Measurements from ENCODE around the gene SLC16A8.
"Not testable (repeated sequence)": the region's sequence is repeated elsewhere in the genome, so short reads cannot be mapped to it uniquely, and the experiment has no call there.

SLC16A8 gene, protein sequence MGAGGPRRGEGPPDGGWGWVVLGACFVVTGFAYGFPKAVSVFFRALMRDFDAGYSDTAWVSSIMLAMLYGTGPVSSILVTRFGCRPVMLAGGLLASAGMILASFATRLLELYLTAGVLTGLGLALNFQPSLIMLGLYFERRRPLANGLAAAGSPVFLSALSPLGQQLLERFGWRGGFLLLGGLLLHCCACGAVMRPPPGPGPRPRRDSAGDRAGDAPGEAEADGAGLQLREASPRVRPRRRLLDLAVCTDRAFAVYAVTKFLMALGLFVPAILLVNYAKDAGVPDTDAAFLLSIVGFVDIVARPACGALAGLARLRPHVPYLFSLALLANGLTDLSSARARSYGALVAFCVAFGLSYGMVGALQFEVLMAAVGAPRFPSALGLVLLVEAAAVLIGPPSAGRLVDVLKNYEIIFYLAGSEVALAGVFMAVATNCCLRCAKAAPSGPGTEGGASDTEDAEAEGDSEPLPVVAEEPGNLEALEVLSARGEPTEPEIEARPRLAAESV

DNA sequence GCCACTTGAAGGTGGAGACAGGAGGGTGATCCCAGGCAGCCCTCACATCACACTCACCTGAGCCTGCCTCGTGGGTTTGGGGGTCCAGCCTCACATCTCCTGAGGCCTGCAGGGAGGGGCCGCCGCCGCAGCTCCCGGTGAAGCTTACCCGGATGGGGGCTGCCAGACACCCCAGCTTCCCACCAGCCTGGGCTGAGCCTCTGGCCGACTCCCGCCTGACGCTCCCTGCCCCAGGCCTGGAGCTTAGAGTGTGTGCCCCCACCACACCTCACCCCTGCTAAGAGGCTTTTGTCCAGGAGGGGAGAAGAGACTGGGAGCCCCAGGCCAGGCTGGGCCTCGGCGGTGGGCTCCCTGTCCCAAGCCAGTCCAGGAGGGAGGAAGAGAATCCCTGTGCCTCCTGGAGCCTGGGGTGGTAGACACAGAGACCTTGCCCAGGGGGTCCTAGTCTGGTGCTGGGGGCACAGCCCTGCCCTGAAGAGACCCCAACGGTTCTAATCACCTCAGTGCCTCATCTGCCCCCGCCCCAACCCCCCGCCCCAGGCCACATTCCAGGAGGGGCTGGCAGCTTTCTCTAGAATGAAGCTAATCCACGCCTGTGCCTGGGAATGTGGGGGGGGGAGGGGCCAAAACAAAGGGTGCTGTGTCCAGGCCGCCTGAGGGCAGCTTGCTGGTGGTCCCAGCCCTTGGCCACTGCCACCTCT is at the start of gene SLC16A8:
TSS of gene SLC16A8 (minus strand) at position 254 of the 701 bp plus-strand sequence. CDS start 1,311 bp downstream, outside the sequence.
- no peak for DNase-seq

GRCh38 chr22:38133331-38133730 is 49.3 kb upstream of the SLC16A8 start:
- DNase-seq, result no peak

DNA sequence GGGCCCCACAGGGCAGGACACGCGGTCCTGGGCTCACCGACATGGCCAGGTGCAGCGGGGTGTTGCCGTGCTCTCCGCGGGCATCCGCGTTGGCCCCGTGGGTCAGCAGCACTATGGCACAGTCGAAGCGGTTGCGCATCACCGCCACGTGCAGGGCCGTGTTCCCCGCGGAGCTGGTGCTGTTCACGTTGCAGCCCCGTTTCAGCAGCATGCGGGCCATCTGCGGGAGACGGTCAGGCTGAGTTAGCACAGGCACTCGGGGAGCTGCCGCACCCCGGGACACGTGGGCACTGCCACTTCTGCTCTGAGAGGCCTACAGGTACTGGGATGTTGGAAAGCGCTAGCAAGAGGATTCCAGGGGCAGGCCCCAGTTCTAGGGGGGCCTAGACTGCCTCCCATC is 48.8 kb upstream of the SLC16A8 start:
- DNase-seq, result no peak

DNA sequence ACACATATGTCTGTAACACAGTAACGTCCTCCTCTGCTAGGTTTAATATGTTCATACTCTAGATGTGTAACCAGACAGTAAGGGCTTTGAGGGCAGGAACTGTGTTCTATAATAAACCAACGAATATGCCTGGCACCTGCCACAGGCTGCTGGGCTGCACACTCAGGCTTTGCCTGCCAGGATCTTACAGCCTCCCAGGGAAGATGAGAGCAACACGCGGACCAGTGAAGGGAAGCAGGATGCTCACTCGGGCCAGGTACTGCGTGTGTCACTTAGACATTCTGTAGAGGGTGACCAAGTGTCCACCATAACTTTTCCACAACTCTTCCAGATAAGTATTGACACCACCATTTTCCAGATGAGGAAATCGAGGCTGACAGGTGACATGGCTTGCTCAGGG is 48.2 kb upstream of the SLC16A8 start:
- no peak for DNase-seq

DNA sequence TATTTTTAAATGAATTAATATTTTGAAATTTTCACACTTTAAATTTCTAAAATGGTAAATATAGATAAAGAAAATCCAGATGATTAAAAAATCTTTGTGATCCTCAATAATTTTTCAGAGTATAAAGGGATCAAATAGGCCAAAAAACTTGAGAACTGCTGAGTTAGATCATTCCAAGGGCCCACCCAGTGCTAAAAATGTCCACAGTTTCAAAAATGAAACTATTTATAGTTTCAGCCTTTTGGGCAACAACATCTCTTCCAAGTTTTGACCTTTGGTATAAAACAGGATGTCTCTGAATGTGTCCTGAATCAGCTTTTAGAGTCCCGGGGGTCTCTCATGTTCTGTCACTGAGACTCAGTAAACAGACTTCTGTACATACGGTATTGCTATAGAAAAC is 47.4 kb upstream of the SLC16A8 start:
- DNase-seq, result no peak

DNA sequence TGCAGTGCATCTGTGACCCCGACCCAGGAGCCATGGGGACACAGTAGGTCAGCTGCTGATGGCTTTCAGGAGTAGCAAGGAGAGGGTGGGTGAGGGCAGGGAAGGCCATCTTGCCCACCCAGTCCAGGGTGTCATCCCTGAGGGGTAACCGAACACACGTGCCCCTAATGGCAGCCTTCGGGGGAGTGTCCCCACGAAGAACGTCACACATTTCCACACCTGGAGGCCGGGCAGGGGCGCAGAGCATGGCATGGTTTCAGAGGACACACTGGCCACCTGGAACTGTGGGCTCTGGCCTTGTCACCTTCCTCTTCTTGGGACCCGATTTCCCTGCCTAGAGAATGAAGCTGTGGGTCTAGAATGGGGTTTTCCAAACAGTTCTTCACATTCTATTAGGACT is 45.9 kb upstream of the SLC16A8 start:
- no peak for DNase-seq

DNA sequence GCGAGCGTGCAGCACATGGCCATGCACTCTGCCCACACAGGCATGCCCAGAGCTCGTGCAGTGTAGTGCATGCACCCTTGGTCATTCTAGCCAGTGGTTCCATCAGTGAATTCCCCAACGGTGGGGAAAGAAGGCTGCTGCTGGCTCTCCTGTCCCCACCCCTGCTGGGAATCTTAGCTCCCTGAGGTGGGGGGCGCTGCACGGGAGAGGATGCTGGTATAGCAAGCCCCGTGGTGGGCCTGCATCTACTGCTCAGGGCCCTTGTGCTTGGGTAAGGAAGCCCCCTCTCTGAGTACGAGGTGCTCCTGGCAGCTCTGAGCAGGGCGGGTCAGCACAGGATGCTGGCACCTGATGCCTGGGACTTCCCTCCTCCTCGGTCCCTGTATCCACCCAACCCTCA is 45.0 kb upstream of the SLC16A8 start:
- DNase-seq, result no peak

- DNase-seq, result no peak
Observed at GRCh38 chr22:38127869-38128268, 43.9 kb upstream of the SLC16A8 start.

- no peak for DNase-seq
Observed at GRCh38 chr22:38126928-38127668, 43.1 kb upstream of the SLC16A8 start.

GRCh38 chr22:38125751-38126201 is 41.8 kb upstream of the SLC16A8 start:
- DNase-seq, result no peak

- DNase-seq, result no peak
Observed at GRCh38 chr22:38125038-38125610, 41.1 kb upstream of the SLC16A8 start.

- no peak for DNase-seq
Observed at GRCh38 chr22:38124236-38124974, 40.4 kb upstream of the SLC16A8 start.

DNA sequence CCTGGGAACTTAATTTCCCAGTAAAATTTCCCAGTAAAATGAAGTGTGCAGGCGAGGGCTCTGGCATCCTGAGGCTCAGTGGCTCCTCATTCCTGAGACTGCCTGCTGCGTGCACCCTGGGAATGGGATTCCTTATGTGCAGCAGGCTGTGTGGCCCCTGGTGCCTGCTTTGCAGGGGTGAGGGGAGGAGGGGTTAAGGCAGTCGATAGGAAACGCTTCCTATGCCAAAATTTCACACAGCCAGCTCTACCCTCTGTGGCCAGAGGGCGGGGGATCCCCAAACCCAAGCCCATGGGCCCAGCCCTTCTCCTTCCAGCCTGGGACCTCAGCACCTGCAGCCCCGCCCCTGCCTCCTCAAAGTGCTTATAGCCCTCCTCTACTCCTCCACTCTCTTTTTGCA is 38.6 kb upstream of the SLC16A8 start:
- DNase-seq, result no peak

GRCh38 chr22:38120359-38121110 is 36.6 kb upstream of the SLC16A8 start:
- DNase-seq, result no peak

DNA sequence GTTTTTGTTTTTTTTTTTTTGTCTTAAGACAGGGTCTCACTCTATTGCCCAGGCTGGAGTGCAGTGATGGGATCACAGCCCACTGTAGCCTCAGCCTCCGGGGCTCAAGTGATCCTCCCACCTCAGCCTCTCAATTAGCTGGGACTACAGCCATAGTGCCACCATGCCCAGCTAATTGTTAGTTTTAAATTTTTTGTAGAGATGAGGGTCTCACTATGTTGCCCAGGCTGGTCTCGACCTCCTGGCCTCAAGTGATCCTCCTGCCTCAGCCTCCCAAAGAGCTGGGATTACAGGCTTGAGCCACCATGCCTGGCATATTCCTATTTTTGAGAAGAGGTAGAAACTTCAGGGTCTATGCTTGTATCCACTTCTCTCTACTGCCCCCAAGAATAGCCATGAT is 34.8 kb upstream of the SLC16A8 start:
- not testable (repeated sequence) for DNase-seq

DNA sequence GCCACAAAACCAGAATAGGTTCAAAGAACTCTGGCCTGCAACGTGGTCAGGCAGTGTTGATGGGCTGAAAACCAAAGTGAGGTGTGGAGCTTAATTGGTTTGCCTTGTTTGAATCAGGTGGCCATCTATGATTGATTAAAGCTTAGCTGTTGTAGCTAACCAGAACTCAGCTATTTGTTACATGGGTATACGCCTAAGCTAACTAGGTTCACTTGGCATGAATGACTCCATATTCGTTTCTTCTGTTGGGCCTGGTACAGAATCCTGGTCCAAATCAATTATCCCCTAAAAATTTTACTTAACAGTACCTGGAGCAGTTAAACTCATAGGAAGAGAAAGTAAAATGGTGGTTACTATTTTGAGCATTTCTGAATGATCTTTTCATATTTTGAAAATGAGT is 34.2 kb upstream of the SLC16A8 start:
- no peak for DNase-seq

DNA sequence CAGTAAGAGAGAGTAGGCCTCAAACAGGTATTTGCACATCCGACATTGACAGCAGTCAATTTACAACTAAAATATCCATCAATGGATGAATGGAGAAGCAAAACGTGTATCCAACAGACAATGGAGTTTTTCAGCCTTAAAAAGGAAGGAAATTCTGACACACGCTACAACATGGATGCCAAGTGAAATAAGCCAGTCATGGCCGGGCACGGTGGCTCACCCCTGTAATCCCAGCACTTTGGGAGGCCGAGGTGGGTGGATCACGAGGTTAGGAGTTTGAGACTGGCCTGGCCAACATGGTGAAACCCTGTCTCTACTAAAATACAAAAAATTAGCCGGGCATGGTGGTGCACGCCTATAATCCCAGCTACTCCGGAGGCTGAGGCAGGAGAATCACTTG is 33.6 kb upstream of the SLC16A8 start:
- not testable (repeated sequence) for DNase-seq

- DNase-seq, result no peak
Observed at GRCh38 chr22:38115423-38116205, 31.6 kb upstream of the SLC16A8 start.

DNA sequence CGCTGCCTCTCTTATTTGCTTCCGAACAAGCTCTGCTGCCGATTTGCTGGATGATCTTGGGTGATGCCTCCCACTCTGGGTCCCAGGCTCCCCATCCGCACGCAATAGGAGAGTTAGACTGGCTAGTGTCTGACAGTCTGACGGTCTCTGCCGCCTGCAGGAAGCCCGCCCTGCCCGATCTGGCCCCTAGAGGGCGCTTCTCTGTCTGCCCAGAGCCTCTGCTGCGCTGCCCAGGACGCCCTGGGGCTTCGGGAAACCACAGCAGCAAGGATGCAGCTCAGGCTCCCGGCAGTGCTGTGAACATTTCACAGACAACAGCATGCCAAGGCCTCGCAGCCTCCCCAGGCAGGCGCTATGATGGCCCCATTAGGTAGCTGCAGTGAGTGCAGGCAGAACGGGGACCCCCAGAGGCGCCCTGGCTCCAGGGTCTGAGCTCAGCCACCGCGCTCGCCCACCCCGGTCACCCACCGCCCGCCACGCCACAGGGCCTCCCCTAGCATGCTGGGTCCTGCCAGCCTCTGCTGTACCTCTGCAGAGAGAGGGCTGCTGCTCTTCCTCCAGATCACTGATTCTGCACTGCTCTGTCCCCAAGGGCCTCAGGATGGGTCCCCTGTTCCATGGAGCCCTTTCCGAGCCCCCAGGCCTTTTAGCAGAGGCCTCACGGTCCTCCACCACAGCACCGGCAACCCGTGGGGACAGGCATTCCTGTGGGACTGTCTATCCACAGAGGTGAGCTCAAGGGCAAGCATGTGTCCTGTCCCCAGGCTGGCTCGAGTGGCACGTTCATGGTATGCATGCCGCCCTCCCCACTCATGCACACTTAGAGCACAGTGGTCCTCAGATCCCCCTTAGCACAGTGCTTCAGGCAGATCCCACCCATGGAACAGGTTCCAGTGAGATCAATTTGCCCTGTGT is 30.8 kb upstream of the SLC16A8 start:
- peak; percentile 78 for DNase-seq

Measured in activated CD4-positive, alpha-beta T cell treated with anti-CD3 and anti-CD28 coated beads, Interleukin-2, amount 50 U/mL, for 16 hours (primary cell).